T47D (cell line): ENCODE measurements around the gene CCDC102A.
"Not testable (repeated sequence)": the region's sequence is repeated elsewhere in the genome, so short reads cannot be mapped to it uniquely, and the experiment has no call there.

Experiments
- DNase-seq, 2 experiments: peaks; one replicate each; pipeline versions ENCODE4 v3.0.0 to v3.0.0-alpha.2; 2011 to 2012; ENCODE audit warnings: low read depth in 1 of 2, low spot score in 1 of 2
- JUND ChIP-seq: IDR thresholded peaks from 2 replicates; pipeline ENCODE4 v1.6.1; 2012; ENCODE audit warnings: low read depth
- in situ Hi-C: cut with HindIII; loops from 2 replicates; pipeline ENCODE4 v1.10.0; 2016; ENCODE audit warnings: low sequenced_read_pairs, low pct_unique_long_range_greater_than_20kb

The CCDC102A gene

GRCh38 chr16:57559072-57559790 is 22.9 kb upstream of the CCDC102A start:
- DNase-seq, result no peak

GRCh38 chr16:57556941-57557541 is 20.7 kb upstream of the CCDC102A start:
- in situ Hi-C loops, result no loop called here
- TF ChIP-seq JUND, result no peak
- no peak for DNase-seq

More at GRCh38 chr16:57559072-57559790, 22.9 kb upstream of the CCDC102A start:
- in situ Hi-C loops, result no loop called here
- TF ChIP-seq JUND, result no peak

- no peak for TF ChIP-seq JUND
- no peak for DNase-seq
- in situ Hi-C loops, result no loop called here
These were observed 19.5 kb upstream of the CCDC102A start for GRCh38 chr16:57555831-57556230.

- in situ Hi-C loops, result no loop called here
- no peak for DNase-seq
- no peak for TF ChIP-seq JUND
These were observed 14.7 kb upstream of the CCDC102A start for GRCh38 chr16:57551057-57551456.

GRCh38 chr16:57549730-57550129 is 13.4 kb upstream of the CCDC102A start:
- in situ Hi-C loops, result no loop called here
- TF ChIP-seq JUND, result no peak
- DNase-seq, result no peak

GRCh38 chr16:57548408-57548807 is 12.0 kb upstream of the CCDC102A start:
- TF ChIP-seq JUND, result no peak
- DNase-seq, result no peak
- in situ Hi-C loops, result no loop called here

GRCh38 chr16:57547524-57547923 is 11.2 kb upstream of the CCDC102A start:
- DNase-seq, in situ Hi-C loops: not testable (repeated sequence)

GRCh38 chr16:57544124-57544653 is 7.8 kb upstream of the CCDC102A start:
- in situ Hi-C loops, result no loop called here
- DNase-seq, result no peak
- no peak for TF ChIP-seq JUND

GRCh38 chr16:57541754-57542435 is 5.5 kb upstream of the CCDC102A start:
- no peak for DNase-seq
- in situ Hi-C loops, result no loop called here
- TF ChIP-seq JUND, result no peak

- TF ChIP-seq JUND, result no peak
- no peak for DNase-seq
- in situ Hi-C loops, result no loop called here
These were observed 4.8 kb upstream of the CCDC102A start for GRCh38 chr16:57540906-57541753.

GRCh38 chr16:57540387-57540786 is 4.0 kb upstream of the CCDC102A start:
- in situ Hi-C loops, result no loop called here
- TF ChIP-seq JUND, result no peak

GRCh38 chr16:57539072-57539796 is 2.9 kb upstream of the CCDC102A start:
- DNase-seq, result no peak
- no peak for TF ChIP-seq JUND
- in situ Hi-C loops, result no loop called here

More at GRCh38 chr16:57540387-57540786, 4.0 kb upstream of the CCDC102A start:
- no peak for DNase-seq
